ENCODE data around the gene GON7.
"Not testable (repeated sequence)": the region's sequence is repeated elsewhere in the genome, so short reads cannot be mapped to it uniquely, and the experiment has no call there.

Gene GON7

GRCh38 chr14:93199031-93199430 is 7.8 kb downstream of the GON7 start:
- DNase-seq, result no peak

DNA sequence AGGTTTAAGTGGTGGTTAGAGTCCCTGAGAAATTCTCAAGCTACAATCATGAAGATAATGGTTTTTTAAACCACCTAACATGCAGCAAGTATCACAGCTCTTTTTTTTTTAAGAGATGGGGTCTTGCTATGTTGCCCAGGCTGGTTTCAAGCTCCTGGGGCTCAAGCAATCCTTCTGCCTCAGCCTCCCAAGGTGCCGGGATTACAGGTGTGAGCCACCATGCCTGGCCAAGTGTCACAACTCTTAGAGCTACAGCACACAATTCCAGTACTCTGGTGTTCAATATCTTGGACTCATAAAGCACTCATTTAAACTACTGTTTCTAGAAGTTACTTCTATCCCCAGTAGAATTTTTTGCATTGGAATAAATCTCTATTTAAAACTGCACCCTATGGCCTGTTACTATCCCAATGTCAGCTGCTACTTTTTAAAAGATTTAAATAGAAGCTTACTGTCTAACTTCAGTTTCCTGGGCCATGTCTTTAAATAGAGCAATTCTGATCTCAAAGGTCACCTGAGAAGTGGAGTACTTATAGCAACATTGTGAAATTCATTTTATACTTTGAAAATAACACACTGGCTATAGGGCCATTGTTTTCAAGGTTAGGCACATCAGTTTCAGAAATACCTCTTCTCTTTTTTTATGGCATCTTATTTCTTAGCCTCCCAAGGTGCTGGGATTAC is 11.4 kb downstream of the GON7 start:
- DNase-seq, result no peak

DNA sequence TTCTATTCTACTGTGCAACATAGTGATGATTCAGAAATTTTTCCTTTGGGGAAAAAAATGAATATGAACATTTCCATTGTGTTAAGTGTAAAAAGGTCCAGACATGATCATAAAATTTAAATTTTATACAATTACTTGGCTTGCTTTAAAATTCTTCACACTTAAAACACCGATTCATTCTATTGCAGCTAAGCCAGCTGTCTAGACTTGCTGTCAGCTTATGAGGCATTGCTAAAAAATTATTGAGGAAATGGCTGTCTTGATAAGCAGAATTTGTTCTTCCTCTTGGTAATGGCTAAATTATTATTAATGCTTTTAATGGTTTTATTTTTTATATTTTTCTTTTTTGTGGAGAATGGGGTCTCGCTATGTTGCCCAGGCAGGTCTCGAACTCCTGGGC is 19.9 kb downstream of the GON7 start:
- no peak for DNase-seq

DNA sequence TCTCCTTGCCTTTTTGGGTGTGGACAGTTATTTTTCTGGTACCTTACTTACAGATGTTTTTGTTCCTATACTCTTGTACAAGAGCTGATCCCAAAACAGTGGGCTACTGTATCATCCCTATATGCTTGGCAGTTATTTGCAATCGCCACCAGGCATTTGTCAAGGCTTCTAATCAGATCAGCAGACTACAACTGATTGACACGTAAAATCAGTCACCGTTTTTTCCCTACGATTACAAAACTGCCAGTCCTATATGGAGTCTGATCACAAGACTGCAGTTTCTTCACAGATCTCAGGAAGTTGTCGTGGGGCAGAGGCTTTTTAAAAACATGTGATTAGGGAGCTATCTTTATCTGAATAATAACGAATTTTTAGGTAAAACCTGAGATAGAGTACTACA is 20.4 kb downstream of the GON7 start:
- no peak for DNase-seq

- no peak for DNase-seq
Observed at GRCh38 chr14:93185349-93185720, 21.5 kb downstream of the GON7 start.

DNA sequence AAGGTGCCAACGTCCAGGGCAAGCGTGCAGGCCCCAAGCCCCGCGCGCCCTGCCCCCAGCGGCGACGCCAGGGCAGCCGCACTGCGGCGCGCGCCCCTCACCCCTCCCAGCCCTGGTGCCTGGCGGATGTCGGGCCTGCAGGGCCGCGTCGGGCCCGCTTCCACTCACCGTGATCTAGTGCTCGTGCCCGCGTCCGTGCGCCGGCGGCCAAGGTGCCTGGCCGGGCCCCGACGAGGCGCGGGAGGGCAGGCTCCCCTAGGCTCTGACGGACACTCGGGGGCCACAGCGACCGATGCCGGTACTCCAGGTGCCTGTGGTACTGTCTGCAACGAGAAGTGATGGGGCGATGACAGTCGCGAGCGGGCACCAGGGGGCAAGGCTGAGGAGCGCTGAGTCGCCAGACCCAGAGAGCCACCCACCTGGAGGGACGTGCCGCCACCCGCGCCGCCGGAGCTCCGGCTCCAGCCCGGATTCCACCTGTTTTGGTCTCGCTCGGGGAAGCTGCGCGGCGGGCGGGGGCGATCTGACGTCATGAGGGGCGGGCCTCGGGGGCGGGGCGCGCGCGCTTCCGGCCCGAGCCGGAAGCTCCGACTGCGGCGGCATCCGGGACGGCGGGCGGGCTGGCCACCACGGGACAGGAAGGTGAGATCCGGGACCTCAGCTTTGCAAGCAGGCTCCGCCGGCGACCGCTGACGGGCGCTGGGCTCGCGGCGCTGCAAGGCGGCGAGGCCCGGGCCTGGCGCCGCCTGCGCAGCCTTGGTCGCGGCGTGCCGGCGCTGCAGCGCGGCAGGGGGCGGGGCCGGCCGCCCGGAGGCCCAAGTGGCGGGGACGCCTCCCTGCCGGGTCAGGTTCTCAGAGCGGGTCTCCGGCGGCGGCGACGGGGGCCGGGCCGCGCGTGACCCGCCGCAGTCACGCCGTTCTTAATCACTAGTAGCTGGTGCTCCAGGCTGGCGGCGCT is 22.2 kb downstream of the GON7 start, which contains the start of the genes LYSET and MOAP1:
Gene LYSET, plus strand, starts transcription at position 927 of the 958 bp plus-strand sequence. CDS start 89 bp downstream, outside the sequence.
Gene MOAP1, minus strand, starts transcription at position 507 of the 958 bp plus-strand sequence. CDS start 655 bp downstream, outside the sequence.
- peak; percentile 75 for DNase-seq

GRCh38 chr14:93183596-93184317 is 23.1 kb downstream of the GON7 start:
- no peak for DNase-seq

DNA sequence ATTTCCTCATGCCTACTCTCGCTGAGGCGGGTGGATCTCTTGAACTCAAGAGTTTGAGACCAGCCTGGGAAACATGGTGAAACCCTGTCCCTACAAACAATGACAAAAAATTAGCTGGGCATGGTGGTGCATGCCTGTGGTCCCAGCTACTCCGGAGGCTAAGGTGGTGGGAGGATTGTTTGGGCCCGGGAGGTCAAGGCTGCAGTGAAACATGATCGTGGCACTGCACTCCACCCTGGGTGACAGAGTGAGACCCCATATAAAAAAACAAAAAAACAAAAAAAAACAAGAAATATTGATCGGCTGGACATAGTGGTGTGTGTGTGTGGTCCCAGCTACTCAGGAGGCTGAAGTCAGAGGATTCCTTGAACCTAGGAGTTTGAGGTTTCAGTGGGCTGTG is 31.4 kb downstream of the GON7 start:
- DNase-seq, result no peak

DNA sequence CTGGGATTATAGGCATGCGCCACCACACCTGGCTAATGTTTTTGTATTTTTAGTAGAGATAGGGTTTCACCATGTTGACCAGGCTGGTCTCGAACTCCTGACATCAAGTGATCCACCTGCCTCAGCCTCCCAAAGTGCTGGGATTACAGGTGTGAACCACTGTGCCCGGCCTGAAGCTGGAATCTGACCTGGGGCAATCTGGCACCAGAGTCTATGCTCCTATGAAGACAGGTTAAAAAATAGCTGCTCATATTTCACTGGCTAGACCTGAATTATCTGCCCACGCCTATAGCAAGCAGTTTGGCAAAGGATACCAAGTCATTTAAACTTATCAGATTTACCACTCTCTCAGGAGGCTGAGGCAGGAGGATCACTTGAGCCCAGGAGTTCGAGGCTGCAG is 32.1 kb downstream of the GON7 start:
- not testable (repeated sequence) for DNase-seq

DNA sequence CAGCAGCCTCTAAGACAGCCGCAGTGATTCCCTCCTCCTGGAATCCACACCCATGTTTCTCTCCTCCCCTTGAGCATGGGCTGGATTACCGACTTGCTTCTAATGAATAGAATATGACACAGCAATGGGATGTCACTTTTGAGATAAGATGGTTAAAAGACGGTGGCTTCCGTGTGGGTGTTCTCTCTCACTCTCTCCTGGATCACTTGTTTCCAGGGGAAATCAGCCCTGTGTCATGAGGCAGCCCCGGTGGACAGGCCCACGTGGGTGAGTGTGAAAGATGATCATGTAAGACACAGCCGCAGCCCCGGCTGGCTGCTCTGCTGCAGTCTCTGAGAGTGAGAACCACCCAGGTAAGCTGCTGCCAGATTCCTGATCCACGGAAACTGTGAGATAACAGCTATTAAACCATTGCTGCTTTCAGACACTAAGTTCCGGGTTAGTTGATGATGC is 32.9 kb downstream of the GON7 start:
- no peak for DNase-seq

DNA sequence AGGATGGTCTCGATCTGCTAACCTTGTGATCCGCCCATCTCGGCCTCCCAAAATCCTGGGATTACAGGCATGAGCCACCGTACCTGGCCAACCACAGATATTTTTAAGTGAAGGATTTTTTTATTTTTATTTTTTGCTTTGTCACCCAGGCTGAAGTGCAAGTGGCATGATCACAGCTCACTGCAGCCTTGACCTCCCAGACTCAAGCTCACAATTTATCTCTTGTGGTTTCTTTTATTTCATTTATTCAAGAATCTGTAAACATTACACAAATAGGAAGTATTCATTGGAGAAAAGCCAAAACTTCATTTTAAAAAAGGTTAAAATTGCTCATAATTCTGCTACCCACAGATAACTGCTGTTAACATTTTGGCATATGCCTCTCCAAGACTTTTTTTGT is 35.5 kb downstream of the GON7 start:
- DNase-seq, result no peak

DNA sequence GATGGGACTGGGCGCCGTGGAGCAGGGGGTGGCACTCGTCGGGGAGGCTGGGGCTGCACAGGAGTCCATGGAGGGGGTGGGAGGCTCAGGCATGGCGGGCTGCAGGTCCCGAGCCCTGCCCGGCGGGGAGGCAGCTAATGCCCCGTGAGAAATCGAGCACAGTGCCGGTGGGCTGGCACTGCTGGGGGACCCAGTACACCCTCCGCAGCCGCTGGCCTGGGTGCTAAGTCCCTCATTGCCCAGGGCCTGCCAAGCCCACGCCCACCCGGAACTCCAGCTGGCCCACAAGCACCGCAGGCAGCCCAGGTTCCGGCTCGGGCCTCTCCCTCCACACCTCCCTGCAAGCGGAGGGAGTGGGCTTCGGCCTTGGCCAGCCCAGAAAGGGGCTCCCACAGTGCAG is 36.7 kb downstream of the GON7 start:
- DNase-seq, result not testable (repeated sequence)

DNA sequence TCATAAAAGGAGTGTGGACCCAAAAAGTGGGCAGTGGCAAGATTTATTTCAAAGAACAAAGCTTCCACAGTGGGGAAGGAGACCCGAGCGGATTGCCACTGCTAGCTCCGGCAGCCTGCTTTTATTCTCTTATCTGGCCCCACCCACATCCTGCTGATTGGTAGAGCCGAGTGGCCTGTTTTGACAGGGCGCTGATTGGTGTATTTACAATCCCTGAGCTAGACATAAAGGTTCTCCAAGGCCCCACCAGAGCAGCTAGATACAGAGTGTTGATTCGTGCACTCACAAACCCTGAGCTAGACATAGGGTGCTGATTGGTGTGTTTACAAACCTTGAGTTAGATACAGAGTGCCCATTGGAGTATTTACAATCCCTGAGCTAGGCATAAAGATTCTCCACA is 37.2 kb downstream of the GON7 start:
- DNase-seq, result not testable (repeated sequence)

GRCh38 chr14:93168610-93169009 is 38.3 kb downstream of the GON7 start:
- DNase-seq, result not testable (repeated sequence)

- DNase-seq, result not testable (repeated sequence)
Observed at GRCh38 chr14:93165271-93166265, 41.3 kb downstream of the GON7 start.

- DNase-seq, result no peak
Observed at GRCh38 chr14:93163564-93163963, 43.3 kb downstream of the GON7 start.

- DNase-seq, result no peak
Observed at GRCh38 chr14:93161411-93161940, 45.4 kb downstream of the GON7 start.

DNA sequence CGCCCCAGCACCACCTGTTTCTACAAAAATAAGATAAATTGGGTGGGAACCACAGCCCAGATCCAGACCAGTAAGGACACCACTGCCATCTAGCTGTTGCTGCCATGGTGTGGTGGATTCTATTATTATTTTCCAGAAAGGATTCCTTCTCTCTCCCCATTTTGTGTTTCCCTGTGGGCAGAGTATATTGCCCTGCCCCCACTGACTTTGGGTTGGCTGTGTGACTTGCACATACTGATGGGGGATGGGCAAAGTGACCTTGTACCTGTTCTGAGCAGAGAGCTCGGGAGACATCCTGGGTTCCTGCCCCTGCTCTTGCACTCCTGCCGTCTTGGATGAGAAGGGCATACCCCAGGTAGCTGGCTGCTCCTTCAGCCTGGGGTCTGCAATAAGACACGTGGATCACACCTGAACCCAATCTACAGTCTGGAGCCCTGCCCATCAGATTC is 46.5 kb downstream of the GON7 start:
- DNase-seq, result no peak

GRCh38 chr14:93159625-93160352 is 47.1 kb downstream of the GON7 start:
- not testable (repeated sequence) for DNase-seq

DNA sequence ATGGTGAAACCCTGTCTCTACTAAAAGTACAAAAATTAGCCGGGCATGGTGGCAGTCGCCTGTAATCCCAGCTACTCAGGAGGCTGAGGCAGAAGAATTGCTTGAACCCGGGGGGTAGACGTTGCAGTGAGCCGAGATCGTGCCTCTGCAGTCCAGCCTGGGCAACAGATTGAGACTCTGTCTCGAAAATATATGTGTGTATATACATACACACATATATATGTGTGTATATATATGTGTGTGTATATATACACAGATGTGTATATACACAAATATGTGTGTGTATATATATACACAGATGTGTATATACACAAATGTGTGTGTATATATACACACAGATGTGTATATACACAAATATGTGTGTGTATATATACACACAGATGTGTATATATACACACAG is 48.5 kb downstream of the GON7 start:
- not testable (repeated sequence) for DNase-seq
